Measurements from ENCODE around the gene MCOLN1.

DNA sequence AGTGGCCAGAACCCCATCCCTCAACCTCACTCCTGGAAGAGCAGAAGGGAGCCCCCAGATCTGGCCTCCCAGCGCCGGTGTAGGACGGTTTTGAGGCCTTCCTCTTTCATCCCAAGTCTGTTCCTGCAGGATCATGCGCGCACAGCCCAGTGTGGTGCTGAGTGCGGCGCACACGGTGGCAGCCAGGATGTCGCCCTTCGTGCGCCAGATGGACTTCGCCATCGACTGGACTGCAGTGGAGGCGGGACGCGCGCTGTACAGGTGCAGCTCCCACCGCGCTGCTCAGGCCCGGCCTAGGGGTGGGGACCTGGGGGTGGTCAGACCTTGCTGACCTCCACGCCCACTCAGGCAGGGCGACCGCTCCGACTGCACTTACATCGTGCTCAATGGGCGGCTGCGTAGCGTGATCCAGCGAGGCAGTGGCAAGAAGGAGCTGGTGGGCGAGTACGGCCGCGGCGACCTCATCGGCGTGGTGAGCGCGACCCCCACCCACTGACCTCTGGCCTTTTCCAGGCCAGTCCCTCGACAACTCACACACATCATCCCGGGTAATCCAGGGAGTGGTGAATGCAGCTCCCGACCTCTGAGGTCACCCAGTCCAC, 27.8 kb downstream of the MCOLN1 start:
- TF ChIP-seq, protein P1, sequence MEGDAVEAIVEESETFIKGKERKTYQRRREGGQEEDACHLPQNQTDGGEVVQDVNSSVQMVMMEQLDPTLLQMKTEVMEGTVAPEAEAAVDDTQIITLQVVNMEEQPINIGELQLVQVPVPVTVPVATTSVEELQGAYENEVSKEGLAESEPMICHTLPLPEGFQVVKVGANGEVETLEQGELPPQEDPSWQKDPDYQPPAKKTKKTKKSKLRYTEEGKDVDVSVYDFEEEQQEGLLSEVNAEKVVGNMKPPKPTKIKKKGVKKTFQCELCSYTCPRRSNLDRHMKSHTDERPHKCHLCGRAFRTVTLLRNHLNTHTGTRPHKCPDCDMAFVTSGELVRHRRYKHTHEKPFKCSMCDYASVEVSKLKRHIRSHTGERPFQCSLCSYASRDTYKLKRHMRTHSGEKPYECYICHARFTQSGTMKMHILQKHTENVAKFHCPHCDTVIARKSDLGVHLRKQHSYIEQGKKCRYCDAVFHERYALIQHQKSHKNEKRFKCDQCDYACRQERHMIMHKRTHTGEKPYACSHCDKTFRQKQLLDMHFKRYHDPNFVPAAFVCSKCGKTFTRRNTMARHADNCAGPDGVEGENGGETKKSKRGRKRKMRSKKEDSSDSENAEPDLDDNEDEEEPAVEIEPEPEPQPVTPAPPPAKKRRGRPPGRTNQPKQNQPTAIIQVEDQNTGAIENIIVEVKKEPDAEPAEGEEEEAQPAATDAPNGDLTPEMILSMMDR (IDR thresholded peaks at IDR 0.05; ENCODE audit: low read depth, low read length), result no peak
- TF ChIP-seq EZH2phosphoT487 (IDR thresholded peaks at IDR 0.05; ENCODE audit: low read depth), result no peak
